Activated CD8-positive, alpha-beta memory T cell treated with anti-CD3 and anti-CD28 coated beads for 1 hour (primary cell): Measurements from ENCODE around the gene LAMA1.
"Not testable (repeated sequence)": the region's sequence is repeated elsewhere in the genome, so short reads cannot be mapped to it uniquely, and the experiment has no call there.

Source experiments
- DNase-seq, 2 donors: peaks; one replicate each; pipeline ENCODE4 v3.0.0-alpha.2; 2020; ENCODE audit warnings: low read depth in 1 of 2; ENCODE audit errors: extremely low read depth in 1 of 2

Gene LAMA1

DNA sequence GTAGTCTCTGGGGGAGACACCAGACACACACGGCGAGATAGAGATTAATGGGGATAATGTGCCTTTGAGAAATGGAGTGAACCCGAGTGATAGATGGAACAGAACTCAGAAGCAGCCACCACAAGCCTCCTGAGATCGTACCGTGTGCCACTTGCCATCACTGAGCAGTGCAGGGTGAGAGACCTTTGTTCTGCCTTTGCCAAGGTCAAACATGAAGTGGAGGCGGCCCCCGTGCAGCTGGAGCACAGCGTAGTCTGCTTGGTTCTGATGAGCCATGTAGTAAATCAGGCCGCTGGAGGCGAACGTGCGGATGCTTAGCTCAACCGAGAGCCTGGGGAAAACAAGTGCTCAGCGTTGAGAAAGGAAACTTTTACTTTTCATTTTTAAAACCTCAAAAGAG is 167.0 kb downstream of the LAMA1 start:
- DNase-seq = no peak

DNA sequence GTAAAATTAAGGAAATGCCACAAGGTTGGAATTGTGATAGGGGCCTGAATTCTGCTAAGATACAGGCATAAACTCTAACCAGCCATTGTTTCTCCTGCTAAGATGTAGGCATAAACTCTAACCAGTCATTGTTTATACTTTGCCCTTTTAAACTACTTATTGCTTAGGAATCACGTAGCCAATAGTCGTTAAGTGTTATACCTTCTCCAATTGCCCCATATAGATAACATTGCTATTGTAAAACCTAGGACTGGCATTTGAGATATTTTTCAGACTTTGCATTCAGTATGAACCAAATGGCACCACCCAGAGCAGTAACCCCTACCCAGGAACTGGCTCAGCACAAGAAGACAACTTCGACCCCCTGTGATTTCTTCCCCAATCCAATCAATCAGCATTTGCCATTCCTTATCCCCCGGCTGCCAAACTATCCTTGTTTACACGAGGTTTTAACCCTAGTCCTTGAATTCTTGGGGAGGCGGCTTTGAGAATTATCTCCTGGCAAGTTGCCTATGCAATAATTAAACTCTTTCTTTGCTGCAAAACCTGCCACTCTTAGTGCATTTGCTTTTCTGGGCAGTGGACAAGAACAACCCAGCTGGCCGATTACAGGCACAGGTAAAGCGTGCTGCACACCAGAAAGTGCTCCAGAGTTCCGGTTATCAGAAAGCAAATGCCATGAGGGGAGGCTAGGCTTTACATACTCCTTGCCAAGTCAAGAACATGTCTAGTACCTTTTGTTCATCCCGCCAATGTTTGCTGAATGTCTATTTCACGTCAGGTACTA is 167.6 kb downstream of the LAMA1 start:
- DNase-seq = no peak

- DNase-seq = no peak
Measured at GRCh38 chr18:6948281-6949055, 169.1 kb downstream of the LAMA1 start.

DNA sequence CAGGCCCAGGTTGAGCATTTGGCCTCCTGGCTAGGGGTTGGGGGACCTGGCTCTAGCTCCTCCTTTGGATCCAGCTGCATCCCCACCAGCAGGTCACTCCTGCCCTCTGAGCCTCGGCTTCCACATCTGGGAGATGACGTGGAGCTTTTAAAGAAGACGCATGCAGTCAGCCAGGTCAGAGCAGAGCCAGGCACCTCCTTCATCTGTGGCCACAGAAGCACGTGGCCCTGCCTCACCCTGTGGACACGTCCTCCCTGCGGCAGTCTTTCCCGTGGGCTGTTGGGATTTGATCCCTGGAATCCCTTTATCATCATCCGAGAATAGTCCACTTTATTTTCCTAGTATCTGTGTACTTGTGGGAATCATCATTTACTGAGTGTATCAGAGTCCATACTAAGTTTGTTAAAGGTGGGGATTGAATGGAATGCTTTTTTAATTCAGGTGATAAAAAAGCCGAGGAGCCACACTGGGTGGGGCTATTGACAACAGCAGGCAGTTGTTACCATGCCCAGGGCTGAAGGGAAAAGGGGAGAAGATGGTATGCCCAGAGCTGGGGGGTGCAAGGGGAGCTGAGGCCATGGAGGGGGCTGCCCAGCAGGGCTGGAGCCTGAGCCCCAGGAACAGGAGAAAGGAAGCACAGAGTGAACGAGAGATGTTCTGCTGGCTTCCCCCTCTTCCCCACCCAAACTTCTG is 170.1 kb downstream of the LAMA1 start:
- no peak for DNase-seq

- no peak for DNase-seq
Measured at GRCh38 chr18:6943143-6943542, 174.5 kb downstream of the LAMA1 start.

GRCh38 chr18:6942742-6943141 is 174.9 kb downstream of the LAMA1 start:
- no peak for DNase-seq

DNA sequence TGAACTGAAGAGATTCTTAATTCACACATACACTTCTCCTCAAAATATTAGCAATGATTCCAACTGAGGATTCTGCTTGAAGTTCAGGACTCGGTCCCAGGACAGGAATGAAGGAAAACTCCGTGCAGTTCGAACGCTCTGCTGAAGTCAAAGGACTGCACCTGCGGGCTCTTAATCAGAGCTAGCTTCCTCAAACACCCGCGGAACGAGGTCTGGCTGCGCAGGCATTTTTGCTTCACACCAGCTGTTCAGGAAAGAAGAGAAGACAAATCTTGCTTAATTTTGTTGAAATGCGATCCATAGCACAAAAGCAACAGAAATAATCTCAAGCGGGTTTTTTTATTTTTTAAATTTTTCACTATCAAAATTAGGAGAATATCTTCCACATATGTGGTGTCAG is 175.6 kb downstream of the LAMA1 start:
- DNase-seq = no peak

GRCh38 chr18:6940451-6940850 is 177.1 kb downstream of the LAMA1 start:
- no peak for DNase-seq

GRCh38 chr18:6939972-6940371 is 177.6 kb downstream of the LAMA1 start:
- DNase-seq = no peak

- DNase-seq = not testable (repeated sequence)
Measured at GRCh38 chr18:6938403-6938802, 179.2 kb downstream of the LAMA1 start.

- no peak for DNase-seq
Measured at GRCh38 chr18:6938003-6938402, 179.6 kb downstream of the LAMA1 start.

DNA sequence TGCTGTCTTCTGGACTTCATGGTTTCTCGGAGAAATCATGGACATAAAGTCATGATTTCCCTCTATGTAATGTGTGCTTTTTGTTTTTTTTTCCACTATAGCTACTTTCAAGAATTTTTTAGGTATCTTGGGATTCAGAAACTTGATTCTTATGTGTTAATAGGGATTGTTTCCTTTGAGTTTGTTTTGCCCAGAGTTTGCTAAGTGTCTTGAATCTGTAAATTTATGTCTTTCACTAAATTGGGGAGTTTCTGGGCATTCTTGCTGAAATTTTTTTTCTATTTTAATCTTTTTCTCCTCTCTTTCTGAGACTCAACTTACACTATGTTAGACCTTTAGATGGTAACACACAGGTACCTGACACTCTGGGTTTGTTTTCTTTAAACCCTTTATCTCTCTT is 182.7 kb downstream of the LAMA1 start:
- DNase-seq = no peak

DNA sequence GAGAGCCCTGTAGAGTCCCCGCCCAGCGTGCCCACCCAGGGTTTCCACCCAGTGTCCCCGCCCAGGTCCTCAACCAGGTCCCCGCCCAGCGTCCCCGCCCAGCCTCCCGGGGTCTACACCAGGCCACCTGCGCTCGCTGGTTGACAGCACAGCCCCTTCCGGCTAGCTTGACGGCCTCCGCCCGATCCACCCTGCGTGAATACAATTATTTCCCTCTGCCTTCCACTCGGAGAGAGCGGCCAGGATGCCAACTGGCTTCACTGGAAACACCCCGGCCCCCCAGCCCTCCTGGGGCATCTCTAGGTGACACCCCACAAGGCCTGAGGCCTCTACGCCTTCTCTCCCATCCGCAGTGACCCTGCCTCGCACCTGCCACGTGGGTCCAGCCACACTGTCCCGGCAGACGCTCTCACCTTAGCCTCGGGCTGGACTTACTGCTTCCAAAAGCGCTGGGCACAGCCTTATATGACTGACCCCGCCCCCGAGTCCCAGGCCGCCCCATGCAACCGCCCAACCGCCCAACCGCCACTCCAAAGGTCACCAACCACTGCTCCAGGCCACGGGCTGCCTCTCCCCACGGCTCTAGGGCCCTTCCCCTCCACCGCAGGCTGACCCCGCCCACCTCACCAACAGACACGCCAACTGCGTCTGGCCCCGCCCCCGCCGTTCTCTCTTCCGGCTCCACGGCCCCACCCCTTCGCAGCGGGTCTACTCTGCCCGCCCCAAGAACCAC is 188.1 kb downstream of the LAMA1 start:
- no peak for DNase-seq

DNA sequence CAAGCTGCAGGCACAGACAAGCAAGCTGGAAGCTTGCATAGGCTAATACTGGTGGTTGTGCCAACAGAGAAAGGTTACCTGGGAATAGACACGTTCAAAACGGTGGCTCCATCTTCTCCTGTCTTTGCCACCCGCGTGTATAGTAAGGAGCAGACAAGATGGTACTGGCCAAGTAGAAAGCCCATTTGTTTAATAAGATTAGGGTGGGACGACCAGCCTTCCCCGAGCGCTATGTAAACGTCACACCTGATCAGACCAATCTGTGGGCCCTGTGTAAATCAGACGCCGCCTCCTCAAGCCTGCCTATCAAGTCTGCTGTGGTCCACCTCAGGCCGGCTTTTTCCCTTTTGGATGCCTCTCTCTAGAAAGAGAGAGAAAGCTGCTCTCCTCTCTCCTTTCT is 189.2 kb downstream of the LAMA1 start:
- DNase-seq = no peak

DNA sequence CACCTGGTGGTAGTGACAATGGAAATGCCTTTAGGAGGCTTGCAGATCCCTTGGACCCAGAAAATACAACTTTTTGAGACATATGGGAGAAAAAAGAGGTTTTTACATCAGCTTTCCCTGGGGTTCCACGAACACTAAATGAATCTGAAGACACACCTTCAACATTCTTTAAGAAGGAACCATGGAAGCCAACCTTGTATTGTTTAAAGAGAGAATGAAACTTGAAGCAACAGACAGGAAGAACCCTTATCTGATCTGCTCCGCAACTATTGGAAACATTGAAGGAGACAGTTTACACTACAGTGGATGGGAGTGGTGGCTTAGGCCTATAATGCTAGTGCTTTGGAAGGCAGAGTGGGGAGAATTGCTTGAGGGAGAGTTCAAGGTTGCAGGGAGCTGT is 190.4 kb downstream of the LAMA1 start:
- no peak for DNase-seq

GRCh38 chr18:6923220-6923619 is 194.4 kb downstream of the LAMA1 start:
- DNase-seq = no peak

DNA sequence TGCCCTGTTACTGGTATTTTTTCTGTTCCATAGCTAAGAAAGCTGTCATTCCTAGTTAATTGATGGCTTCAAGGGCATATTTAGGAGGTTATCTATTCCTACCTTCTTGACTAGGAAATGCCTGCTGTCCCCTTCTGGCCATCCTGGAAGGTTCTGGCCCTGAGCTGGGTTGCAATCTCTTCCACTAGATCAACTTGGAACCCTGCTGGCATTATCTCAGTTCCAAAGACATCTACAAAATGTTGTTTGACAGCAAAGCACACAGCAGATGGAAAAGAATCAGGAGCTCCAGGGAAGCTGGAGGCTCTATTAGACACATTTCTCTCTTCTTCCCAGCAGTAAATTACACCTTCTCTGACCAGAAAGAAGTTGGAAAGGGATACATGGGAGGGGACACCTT is 196.0 kb downstream of the LAMA1 start:
- no peak for DNase-seq

- DNase-seq = no peak
Measured at GRCh38 chr18:6920099-6920955, 197.3 kb downstream of the LAMA1 start.

DNA sequence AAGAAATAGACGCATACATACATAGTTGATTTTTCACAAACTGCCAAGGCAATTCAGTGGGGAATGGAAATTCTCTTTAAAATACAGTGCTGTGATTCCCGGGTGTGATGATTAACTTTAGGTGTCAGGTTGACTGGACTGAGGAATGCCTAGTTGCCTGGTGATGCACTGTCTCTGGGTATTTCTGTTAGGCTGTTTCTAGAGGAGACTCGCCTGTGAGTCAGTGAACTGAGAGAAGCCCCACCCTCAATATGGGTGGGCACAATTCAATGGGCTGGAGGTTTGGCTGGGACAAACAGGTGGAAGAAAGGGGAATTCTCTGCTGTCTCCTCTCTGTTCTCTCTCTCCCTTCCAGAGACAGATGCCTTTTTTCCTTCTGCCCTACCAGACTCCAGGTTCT is 200.5 kb downstream of the LAMA1 start:
- no peak for DNase-seq

DNA sequence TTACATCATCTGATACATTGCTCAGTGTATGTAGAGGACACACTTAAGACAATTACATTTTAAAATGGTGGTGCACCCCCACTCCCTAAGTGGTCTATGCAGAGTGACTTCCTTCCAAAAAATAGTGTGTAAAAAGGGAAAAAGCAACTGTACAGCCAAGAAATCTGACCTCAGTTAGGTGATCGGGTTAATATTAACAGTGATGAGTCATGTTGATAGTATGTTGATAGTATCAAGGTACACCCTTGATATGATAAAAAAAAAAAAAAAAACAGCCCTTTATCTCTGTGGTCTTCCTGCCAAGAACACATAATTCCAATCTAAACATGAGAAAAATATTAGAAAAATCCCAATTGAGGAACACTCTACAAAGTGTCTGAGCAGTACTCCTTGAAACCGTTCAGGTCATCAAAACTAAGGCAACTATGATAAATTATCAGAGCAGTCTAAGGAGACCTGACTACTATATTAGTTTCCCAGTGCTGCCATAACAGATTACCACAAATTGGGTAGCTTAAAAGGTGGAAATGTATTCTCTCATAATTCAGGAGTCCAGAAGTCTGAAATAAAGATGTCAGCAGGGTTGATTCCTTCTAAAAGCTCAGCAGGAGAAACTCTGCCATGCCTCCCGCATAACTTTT is 216.2 kb downstream of the LAMA1 start:
- DNase-seq = no peak
